GM06990 (cell line): ENCODE data around the gene UBD.

Experiments
- DNase-seq: peaks from one replicate; pipeline ENCODE4 v3.0.0-alpha.2; 2011; ENCODE audit not compliant: insufficient read length; ENCODE audit errors: extremely low read depth
- H3K27me3 ChIP-seq: replicated peaks from 2 replicates; pipeline ENCODE4 v1.6.0; 2011; ENCODE audit warnings: low read length; ENCODE audit not compliant: control insufficient read depth, insufficient read depth
- H3K36me3 ChIP-seq: 2 replicates; pipeline ENCODE4 v1.5.1; 2011; ENCODE audit warnings: low read length; ENCODE audit not compliant: control insufficient read depth, insufficient read depth
- H3K4me3 ChIP-seq: replicated peaks from 2 replicates; pipeline ENCODE4 v1.5.1; 2011; ENCODE audit warnings: low read depth, mild to moderate bottlenecking, control low read depth, low read length
- TF ChIP-seq, protein P1 (sequence below): IDR thresholded peaks from 2 replicates; pipeline ENCODE4 v1.5.1; 2011; ENCODE audit warnings: low read length, control low read depth, mild to moderate bottlenecking, inconsistent platforms; ENCODE audit not compliant: insufficient read depth, poor library complexity, severe bottlenecking

Gene UBD

DNA sequence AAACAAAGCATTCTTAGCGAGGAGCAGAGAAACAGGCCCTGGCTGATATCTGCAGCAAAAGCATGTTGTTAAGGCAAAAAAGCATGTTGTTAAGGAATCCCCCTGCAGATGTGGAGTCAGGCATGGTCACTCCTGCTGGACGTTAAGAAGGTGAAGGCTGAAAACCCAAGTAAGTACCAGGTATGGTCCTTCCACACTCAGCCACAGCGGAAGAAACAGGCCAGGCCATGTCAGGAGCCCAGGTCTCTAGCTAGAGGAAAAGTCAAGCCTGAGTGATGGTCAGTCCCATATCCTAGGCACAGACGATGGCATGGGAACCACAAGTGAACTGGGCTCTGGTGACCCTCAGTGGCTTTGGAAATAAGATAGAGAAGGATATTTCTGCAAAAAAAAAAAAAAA, 39.3 kb downstream of the UBD start:
- DNase-seq = no peak
- H3K27me3 ChIP-seq = no peaks in the 10 kb centered on the region
- TF ChIP-seq, protein P1, sequence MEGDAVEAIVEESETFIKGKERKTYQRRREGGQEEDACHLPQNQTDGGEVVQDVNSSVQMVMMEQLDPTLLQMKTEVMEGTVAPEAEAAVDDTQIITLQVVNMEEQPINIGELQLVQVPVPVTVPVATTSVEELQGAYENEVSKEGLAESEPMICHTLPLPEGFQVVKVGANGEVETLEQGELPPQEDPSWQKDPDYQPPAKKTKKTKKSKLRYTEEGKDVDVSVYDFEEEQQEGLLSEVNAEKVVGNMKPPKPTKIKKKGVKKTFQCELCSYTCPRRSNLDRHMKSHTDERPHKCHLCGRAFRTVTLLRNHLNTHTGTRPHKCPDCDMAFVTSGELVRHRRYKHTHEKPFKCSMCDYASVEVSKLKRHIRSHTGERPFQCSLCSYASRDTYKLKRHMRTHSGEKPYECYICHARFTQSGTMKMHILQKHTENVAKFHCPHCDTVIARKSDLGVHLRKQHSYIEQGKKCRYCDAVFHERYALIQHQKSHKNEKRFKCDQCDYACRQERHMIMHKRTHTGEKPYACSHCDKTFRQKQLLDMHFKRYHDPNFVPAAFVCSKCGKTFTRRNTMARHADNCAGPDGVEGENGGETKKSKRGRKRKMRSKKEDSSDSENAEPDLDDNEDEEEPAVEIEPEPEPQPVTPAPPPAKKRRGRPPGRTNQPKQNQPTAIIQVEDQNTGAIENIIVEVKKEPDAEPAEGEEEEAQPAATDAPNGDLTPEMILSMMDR = no peak
- H3K4me3 ChIP-seq = no peak overlapping the region
- H3K36me3 ChIP-seq = no peaks in the 10 kb centered on the region

- Histone ChIP-seq H3K36me3 (no peaks in the 10 kb centered on the region), H3K27me3 (no peaks in the 10 kb centered on the region), H3K4me3 (no peak overlapping the region)
- no peak for DNase-seq
- TF ChIP-seq, protein P1 = no peak
Measured at GRCh38 chr6:29519291-29520010, 40.1 kb downstream of the UBD start.

DNA sequence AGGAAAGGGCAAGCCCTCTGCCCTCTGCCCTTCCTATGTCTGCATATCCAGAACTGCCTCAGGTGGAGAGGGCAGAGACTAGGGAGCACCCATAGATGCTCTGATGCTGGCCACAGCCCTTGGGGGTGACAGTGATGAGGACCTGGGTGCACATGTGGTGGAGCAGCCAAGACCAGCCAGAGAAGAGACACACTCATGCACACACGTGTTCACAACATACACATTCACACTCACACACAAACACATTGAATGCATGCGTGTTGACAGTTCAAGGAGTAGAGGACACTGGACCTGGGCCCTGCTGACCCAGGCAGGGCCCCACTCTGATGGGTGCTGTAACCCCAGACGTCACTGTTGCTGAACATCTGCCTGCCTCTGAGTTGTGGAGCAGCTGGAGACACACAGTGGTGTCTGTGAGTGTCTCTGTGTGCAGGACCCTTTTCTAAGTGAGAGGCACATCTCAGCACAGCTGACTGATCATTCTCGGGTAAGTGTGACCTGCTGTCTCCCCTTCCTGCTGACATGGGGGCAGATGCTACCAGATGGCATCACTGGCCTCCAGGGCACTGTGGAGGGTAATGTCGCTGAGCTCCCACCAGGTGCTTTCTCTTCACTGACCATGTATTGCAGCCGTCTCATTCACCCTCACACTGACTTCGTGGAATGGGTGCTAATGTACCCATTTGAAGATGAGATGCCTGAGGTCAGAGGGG, 41.6 kb downstream of the UBD start:
- H3K27me3 ChIP-seq = no peaks in the 10 kb centered on the region; the same call in 1 of the 2 replicates
- DNase-seq = no peak
- no peak overlapping the region for H3K4me3 ChIP-seq
- no peaks in the 10 kb centered on the region for H3K36me3 ChIP-seq
- TF ChIP-seq, protein P1 = no peak

- Histone ChIP-seq H3K36me3 (no peaks in the 10 kb centered on the region), H3K27me3 (no peaks in the 10 kb centered on the region; the same call in 1 of the 2 replicates), H3K4me3 (no peak overlapping the region)
- TF ChIP-seq, protein P1 = no peak
- no peak for DNase-seq
Measured at GRCh38 chr6:29517245-29517644, 42.3 kb downstream of the UBD start.

- no peaks in the 10 kb centered on the region; the same call in 1 of the 2 replicates for H3K27me3 ChIP-seq
- no peaks in the 10 kb centered on the region for H3K36me3 ChIP-seq
- no peak overlapping the region for H3K4me3 ChIP-seq
- DNase-seq = no peak
- TF ChIP-seq, protein P1 = no peak
Measured at GRCh38 chr6:29516108-29516507, 43.4 kb downstream of the UBD start.
